K562 (cell line): ENCODE data around the gene TIAM1.

Experiments used
- HMGXB4 ChIP-seq: sonication (generic); formaldehyde crosslinking; IDR thresholded peaks from 2 replicates; pipeline ENCODE4 v1.8.1; 2023; ENCODE audit warnings: mild to moderate bottlenecking, missing genetic modification reagents
- MAZ ChIP-seq, 2 experiments: fragments of 450-650 bp in 1 of 2; sonication (generic) in 1 of 2; formaldehyde crosslinking; IDR thresholded peaks in 1 of 2; conservative IDR thresholded peaks in 1 of 2; 2 replicates each; pipeline versions ENCODE4 v1.4.0 to v1.5.0; 2020; ENCODE audit warnings: mild to moderate bottlenecking in 1 of 2, missing genetic modification reagents in 1 of 2
- MTA1 ChIP-seq: fragments of 450-650 bp; IDR thresholded peaks from 2 replicates; pipeline ENCODE4 v1.6.1; 2017; ENCODE audit warnings: borderline replicate concordance
- MYBL2 ChIP-seq, 2 experiments: fragments of 450-650 bp in 1 of 2; sonication (generic) in 1 of 2; formaldehyde crosslinking in 1 of 2; IDR thresholded peaks; 2 replicates each; pipeline versions ENCODE4 v1.6.1 to v1.8.1; 2017 to 2022; ENCODE audit warnings: borderline replicate concordance in 1 of 2, inconsistent platforms in 1 of 2, low read depth in 1 of 2, mild to moderate bottlenecking in 1 of 2, missing genetic modification reagents in 1 of 2, moderate library complexity in 1 of 2
- NEUROD1 ChIP-seq: fragments of 150-350 bp; IDR thresholded peaks from 2 replicates; pipeline ENCODE4 v1.6.1; 2014; ENCODE audit warnings: borderline replicate concordance, low read length, low read depth; ENCODE audit not compliant: partially characterized antibody
- NFYB ChIP-seq: IDR thresholded peaks from 2 replicates; pipeline ENCODE4 v1.6.1; 2011; ENCODE audit warnings: mild to moderate bottlenecking, moderate library complexity; ENCODE audit not compliant: insufficient read length; ENCODE audit errors: extremely low read depth
- POLR2A ChIP-seq: fragments of 450-650 bp; conservative IDR thresholded peaks from 2 replicates; pipeline ENCODE4 v1.6.1; 2016
- PRPF4 ChIP-seq: fragments of 200-400 bp; formaldehyde crosslinking; IDR thresholded peaks from one replicate; pipeline ENCODE4 v1.6.1; 2017; ENCODE audit warnings: low read length, low read depth, mild to moderate bottlenecking; ENCODE audit not compliant: insufficient read depth, poor library complexity, severe bottlenecking
- SP1 ChIP-seq: sonication (generic); formaldehyde crosslinking; IDR thresholded peaks from 2 replicates; pipeline ENCODE4 v1.8.1; 2022; ENCODE audit warnings: mild to moderate bottlenecking, missing genetic modification reagents
- TBP ChIP-seq: optimal IDR thresholded peaks from 2 replicates; pipeline ENCODE3; 2011; ENCODE audit warnings: low read depth, low read length, improper control_type of control experiment
- ZNF143 ChIP-seq: sonication (generic); formaldehyde crosslinking; IDR thresholded peaks from 2 replicates; pipeline ENCODE4 v1.9.0; 2022; ENCODE audit warnings: mild to moderate bottlenecking, missing genetic modification reagents
- TF ChIP-seq, protein P1 (sequence below): sonication (generic); formaldehyde crosslinking; IDR thresholded peaks from 2 replicates; pipeline ENCODE4 v1.8.0; 2022; ENCODE audit warnings: mild to moderate bottlenecking, missing genetic modification reagents
- TF ChIP-seq, protein P2 (sequence below), 3 experiments: IDR thresholded peaks in 2 of 3; conservative IDR thresholded peaks in 1 of 3; 2 replicates each; pipeline ENCODE4 v1.5.1; 2011 to 2012; ENCODE audit warnings: low read length in 3 of 3, mild to moderate bottlenecking in 3 of 3, control low read depth in 2 of 3, improper control_type of control experiment in 1 of 3, inconsistent platforms in 1 of 3, low read depth in 1 of 3, mixed read lengths in 1 of 3, moderate library complexity in 1 of 3; ENCODE audit not compliant: insufficient read depth in 2 of 3

DNA sequence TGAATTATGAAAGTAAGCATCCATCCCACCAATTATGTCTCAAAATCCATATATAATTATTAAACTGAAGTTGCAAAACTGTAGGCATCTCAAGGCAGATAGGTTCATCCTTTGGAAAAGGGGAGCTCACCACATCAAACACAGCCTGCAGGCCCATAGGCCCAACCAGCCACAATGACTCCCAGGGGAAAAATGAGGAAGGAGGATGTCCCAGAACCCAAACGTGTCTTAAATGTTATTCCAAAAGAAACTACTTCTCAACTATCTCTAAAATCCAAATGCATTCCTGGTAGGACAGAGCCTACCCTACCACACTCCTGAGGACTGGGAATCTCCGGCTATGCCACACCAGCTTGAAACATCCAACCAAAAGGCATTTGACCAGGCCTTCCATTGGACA is 12.8 kb downstream of the TIAM1 start:
- TF ChIP-seq PRPF4 (no peak), MTA1 (no peak), HMGXB4 (no peak), TBP (no peak), SP1 (CRISPR knock-in tag) (no peak), MAZ (CRISPR knock-in tag; conservative IDR thresholded peaks at IDR 0.05 in 1 of 2, IDR thresholded peaks at IDR 0.05 in 1 of 2) (no peak), MYBL2 (IDR thresholded peaks at IDR 0.05; ENCODE audit: low read depth) (no peak), MYBL2 (CRISPR knock-in tag; IDR thresholded peaks at IDR 0.05; ENCODE audit: borderline replicate concordance) (no peak), NFYB (no peak), ZNF143 (CRISPR knock-in tag) (no peak), POLR2A (no peak), NEUROD1 (no peak)
- TF ChIP-seq, protein P1, sequence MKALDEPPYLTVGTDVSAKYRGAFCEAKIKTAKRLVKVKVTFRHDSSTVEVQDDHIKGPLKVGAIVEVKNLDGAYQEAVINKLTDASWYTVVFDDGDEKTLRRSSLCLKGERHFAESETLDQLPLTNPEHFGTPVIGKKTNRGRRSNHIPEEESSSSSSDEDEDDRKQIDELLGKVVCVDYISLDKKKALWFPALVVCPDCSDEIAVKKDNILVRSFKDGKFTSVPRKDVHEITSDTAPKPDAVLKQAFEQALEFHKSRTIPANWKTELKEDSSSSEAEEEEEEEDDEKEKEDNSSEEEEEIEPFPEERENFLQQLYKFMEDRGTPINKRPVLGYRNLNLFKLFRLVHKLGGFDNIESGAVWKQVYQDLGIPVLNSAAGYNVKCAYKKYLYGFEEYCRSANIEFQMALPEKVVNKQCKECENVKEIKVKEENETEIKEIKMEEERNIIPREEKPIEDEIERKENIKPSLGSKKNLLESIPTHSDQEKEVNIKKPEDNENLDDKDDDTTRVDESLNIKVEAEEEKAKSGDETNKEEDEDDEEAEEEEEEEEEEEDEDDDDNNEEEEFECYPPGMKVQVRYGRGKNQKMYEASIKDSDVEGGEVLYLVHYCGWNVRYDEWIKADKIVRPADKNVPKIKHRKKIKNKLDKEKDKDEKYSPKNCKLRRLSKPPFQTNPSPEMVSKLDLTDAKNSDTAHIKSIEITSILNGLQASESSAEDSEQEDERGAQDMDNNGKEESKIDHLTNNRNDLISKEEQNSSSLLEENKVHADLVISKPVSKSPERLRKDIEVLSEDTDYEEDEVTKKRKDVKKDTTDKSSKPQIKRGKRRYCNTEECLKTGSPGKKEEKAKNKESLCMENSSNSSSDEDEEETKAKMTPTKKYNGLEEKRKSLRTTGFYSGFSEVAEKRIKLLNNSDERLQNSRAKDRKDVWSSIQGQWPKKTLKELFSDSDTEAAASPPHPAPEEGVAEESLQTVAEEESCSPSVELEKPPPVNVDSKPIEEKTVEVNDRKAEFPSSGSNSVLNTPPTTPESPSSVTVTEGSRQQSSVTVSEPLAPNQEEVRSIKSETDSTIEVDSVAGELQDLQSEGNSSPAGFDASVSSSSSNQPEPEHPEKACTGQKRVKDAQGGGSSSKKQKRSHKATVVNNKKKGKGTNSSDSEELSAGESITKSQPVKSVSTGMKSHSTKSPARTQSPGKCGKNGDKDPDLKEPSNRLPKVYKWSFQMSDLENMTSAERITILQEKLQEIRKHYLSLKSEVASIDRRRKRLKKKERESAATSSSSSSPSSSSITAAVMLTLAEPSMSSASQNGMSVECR (CRISPR knock-in tag) = no peak
- TF ChIP-seq, protein P2, sequence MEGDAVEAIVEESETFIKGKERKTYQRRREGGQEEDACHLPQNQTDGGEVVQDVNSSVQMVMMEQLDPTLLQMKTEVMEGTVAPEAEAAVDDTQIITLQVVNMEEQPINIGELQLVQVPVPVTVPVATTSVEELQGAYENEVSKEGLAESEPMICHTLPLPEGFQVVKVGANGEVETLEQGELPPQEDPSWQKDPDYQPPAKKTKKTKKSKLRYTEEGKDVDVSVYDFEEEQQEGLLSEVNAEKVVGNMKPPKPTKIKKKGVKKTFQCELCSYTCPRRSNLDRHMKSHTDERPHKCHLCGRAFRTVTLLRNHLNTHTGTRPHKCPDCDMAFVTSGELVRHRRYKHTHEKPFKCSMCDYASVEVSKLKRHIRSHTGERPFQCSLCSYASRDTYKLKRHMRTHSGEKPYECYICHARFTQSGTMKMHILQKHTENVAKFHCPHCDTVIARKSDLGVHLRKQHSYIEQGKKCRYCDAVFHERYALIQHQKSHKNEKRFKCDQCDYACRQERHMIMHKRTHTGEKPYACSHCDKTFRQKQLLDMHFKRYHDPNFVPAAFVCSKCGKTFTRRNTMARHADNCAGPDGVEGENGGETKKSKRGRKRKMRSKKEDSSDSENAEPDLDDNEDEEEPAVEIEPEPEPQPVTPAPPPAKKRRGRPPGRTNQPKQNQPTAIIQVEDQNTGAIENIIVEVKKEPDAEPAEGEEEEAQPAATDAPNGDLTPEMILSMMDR (IDR thresholded peaks at IDR 0.05 in 2 of 3, conservative IDR thresholded peaks at IDR 0.05 in 1 of 3; ENCODE audit: insufficient read depth in 2 of 3, low read depth in 1 of 3, low read length in 3 of 3) = no peak
